Stimulated activated CD8-positive, alpha-beta memory T cell treated with anti-CD3 and anti-CD28 coated beads, Interleukin-2, amount 100 ng/mL, for 48 hours (primary cell): ENCODE results near the gene C19orf12.
"Not testable (repeated sequence)": the region's sequence is repeated elsewhere in the genome, so short reads cannot be mapped to it uniquely, and the experiment has no call there.

Experiments
- DNase-seq, 2 donors: peaks; one replicate each; pipeline ENCODE4 v3.0.0-alpha.2; 2020; ENCODE audit warnings: low read depth in 2 of 2

The C19orf12 gene

DNA sequence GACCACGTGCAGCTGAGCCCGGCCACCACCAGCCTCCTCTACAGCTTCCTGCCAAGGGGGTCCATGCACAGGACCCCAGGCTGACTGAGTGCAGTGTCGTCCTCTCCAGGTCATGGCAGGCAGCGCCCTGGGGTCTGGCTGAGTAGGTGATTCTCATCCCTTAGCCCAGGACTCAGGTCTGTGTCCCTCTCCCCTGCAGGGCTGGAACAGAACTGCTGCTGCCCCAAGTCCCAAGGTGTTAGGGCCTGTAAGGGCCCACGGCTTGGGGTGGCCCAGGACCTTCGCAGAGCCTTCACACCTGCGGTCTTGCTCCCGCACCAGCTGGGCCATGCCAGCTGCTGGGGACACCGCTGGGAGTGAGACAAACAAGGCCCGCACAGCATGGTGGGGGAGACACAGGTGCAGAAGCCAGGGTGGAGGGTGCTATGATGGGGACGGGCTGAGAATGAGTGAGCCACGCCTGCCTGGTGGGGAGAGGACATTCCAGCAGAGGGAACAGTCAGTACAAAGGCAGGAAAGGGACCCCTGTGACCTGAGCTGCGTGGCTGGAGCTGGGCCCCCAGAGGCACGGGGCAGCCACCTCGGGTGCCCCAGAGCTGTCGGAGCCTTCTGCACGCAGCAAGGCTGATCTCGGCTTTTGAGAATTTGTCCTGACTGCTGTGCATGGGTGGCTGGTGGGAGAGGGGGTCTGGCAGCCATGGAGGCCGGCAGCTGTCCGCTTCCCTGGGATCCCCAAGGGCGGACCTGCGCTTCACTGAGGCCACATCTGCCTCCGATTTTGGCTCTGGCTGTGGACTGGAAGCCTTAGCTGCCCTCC lies 37.9 kb downstream of the C19orf12 start:
- DNase-seq: no peak

DNA sequence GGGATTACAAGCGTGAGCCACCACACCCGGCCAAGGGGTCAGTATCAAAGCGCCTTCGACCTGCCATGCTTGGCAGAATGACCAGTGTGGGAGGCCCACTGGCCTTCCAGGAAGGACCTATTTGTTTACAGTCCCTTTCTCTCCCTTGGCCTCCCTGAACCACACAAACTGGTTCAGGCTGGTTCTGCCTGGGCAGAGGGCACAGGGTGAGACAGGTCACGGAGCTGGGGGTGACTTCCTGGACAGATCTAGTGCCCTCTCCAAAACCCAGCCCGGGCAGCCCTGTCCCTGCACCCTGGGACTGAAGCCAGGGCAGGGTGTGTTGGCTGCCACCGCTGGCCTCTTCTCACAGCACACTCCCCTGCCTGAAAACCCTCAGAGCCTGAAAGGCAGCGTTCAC lies 38.5 kb downstream of the C19orf12 start:
- DNase-seq: no peak

DNA sequence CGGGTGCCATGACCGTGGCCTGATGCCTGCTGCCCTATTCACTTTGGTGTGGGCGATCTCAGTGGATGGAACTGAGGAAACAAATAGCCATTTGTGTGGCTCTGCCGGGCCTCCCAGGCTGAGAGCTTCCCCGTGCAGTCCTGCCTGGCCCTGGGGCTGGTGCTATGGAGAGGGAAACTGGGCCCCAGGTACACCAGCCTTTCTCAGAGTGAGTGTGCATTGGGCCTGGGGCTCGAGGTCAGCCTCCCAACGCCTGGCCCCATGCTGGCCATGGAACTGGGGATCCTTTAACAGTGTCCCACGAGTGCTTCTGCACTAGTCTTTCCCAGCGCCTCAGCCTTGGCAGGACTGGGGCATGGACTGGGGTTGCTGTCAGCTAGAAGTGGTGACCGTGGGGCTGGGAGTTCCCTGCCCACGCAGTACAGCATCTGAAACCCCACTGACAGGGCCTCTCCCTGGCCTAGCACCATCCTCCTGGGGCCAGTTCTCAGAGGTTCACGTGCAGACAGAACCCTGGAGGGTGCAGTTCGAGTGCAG lies 39.3 kb downstream of the C19orf12 start:
- no peak for DNase-seq

DNA sequence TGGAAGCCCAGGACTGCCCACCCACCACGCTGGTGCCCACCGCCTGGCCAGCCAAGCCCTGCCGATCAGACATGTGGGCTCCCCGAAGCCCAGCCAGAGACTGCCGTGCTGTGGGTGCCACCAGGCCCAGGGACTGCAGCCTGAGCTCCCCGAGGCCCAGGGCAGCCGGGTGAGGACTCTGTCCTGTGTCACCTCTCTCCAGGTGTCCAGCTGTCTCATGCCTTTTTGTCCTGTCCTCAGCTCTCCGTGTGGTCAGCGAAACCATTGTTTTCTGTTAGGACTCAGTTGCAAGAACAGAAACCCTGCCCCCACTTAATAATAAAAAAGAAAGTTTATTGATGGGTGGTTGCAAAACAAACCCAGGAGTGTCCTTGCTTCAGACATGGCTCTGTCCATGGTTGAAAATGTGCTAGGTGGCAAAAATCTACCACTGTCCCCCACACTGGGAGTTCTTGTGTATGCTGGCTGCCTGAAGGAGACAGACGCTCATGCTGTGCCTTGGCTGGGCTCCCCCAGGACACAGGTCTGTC lies 39.9 kb downstream of the C19orf12 start:
- no peak for DNase-seq

DNA sequence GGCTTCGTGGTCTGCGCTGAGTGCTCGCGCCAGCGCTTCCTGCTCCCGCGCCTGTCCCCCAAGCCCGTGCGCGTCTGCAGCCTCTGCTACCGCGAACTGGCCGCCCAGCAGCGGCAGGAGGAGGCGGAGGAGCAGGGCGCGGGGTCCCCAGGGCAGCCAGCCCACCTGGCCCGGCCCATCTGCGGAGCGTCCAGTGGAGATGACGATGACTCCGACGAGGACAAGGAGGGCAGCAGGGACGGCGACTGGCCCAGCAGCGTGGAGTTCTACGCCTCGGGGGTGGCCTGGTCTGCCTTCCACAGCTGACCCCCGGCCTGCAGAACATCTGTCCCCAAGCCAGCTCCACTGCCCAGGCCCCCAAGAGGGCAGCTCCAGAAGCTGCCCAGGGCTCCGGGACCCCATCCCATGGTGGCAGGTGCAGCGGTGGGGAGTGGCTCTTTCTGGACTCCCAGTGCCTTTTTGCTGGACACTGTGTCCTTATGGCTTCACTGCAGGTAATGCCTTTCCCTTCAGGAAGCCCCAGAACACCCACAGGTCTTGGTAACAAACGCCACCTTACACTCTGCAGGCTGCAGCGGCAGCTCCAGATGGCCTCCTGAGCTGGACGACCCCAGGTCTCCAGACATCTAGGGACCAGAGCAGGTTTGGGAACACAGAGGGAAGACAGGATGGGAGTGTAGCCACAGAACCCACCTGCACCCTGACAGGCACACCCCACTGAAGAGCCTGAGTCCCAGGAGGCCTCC lies 40.5 kb downstream of the C19orf12 start:
- DNase-seq: no peak

DNA sequence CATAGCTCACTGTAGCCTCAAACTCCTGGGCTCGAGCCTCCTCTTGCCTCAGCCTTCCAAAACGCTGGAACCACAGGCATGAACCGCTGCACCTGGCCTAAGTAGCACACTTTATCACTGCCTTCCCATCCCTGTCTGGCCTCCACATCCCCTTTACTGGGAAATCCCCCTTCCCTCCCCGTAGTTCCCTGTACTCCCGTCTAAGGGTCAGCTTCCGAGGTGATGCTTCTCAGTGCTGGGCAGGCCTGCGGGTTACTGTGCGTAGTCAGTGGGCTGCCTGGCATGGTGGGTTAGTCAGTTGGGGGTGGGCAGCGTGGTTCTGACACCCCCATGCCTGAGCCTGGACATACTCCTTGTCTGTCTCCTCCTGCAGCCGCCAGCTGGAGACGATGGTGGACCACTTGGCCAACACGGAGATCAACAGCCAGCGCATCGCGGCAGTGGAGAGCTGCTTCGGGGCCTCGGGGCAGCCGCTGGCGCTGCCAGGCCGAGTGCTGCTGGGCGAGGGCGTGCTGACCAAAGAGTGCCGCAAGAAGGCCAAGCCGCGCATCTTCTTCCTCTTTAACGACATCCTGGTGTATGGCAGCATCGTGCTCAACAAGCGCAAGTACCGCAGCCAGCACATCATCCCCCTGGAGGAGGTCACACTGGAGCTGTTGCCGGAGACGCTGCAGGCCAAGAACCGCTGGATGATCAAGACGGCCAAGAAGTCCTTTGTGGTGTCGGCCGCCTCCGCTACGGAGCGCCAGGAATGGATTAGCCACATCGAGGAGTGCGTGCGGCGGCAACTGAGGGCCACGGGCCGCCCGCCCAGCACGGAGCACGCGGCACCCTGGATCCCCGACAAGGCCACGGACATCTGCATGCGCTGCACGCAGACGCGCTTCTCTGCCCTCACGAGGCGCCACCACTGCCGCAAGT lies 41.4 kb downstream of the C19orf12 start:
- DNase-seq: no peak

DNA sequence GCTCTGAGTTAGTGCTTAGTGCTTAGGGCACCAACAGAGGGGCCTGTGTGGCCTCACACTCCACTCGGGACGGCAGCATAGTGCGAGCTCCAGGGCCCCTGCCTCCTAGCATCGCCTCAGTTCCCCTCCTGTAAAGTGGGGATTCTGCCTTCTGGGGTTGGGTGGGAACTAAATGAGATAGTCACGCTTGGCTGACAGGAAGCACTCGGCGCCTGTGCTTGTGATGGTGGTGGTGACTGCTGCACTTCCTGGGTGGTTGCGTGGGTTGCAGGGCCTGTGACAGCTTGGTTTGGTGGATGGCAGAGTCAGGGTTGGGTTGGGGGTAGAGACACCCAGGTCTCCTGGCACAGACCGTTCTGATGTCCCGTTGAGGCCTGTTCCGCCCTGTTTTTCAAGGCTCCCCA lies 42.1 kb downstream of the C19orf12 start:
- DNase-seq: peak; percentile 69 to 75

DNA sequence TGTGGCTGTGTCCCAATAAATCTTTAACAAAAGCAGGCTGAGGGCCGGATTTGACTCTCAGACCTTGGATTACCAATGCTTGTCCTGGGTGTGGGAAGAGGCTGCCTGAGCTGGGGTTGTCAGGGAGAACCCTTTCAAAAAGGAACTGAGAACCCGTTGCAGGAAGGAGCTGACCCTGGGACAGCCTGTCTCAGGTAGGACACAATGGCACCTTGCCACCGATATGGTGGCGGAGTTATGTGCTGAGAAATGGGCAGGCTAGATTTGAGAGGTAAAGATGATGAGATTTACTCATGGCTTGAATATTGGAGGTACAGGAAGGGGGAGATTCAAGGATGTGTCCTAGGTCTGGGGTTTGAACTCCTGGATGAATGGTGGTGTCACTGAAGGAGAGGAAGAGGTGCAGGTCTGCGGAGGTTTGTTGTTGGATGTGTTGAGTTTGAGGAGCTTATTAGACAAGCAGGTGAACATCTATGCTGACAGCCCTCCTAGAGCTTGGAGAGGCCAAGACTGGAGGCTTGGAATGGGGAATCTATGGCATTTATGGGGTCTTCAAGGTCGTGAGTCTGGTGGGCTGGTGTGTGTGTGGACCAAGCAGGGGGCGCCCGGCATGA lies 42.6 kb downstream of the C19orf12 start:
- no peak for DNase-seq

DNA sequence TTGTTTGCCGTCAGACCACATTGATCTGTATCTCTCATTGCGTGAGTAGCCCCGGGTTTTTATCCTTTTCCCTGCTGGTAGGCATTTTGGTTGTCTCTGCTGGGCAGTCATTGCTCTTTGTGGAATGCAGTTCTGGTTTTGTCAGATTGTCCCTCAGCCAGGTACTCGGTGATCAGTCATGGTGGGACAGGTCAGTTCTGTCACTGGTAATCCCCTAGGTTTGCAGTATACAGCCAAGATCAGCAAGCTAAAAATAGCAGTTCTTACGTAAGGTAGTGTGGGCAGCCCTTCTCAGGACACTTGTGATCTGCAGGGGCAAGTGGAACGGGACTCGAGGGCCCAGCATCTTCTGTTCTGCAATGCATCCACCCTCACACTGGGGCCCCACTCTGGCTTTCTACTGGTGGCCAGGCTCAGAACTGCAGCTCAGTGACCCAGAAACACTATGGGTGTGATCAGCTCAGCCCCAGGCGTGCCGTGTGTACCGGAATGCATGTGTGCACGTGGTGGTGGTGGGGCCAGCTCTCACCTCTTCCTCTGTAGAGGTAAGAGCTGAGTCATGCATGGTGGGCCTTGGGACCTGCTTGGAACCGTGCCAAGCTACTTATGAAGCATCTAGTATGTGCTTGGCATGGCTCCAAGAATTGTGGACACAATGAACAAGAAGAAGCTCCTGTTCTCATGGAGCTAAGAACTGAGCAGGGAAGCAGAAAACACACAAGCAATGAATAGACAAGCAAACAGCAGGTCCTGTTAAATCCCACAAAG lies 43.5 kb downstream of the C19orf12 start:
- peak; percentile 73 to 81 for DNase-seq

DNA sequence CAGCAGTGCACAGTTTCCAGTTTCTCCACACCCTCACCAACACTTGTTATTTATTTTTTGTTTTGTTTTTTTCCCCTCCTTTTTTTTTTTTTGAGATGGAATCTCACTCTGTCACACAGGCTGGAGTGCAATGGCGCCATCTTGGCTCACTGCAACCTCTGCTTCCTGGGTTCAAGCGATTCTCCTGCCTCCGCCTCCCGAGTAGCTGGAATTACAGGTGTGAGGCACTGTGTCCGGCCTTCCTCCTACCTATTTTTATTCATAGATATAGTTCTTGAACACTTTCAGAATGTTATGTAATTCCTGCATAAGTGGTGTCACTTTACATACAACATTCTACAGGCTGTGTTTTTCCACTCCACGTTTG lies 44.1 kb downstream of the C19orf12 start:
- DNase-seq: not testable (repeated sequence)

DNA sequence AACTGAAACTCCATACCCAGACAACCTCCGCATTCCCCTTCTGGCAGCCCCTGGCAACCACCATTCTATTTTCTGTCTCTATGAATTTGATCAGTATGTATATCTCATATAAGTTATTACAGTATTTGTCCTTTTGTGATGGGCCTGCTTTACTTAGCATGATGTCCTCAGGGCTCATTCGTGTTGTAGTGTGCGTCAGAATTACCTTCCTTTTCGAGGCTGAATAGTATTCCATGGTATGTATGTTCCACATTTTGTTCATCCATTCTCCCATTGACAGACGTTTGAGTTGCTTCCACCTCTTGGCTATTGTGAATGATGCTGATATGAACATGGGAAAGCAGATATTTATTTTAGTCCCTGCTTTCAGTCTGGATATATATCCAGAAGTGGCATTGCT lies 44.8 kb downstream of the C19orf12 start:
- no peak for DNase-seq

DNA sequence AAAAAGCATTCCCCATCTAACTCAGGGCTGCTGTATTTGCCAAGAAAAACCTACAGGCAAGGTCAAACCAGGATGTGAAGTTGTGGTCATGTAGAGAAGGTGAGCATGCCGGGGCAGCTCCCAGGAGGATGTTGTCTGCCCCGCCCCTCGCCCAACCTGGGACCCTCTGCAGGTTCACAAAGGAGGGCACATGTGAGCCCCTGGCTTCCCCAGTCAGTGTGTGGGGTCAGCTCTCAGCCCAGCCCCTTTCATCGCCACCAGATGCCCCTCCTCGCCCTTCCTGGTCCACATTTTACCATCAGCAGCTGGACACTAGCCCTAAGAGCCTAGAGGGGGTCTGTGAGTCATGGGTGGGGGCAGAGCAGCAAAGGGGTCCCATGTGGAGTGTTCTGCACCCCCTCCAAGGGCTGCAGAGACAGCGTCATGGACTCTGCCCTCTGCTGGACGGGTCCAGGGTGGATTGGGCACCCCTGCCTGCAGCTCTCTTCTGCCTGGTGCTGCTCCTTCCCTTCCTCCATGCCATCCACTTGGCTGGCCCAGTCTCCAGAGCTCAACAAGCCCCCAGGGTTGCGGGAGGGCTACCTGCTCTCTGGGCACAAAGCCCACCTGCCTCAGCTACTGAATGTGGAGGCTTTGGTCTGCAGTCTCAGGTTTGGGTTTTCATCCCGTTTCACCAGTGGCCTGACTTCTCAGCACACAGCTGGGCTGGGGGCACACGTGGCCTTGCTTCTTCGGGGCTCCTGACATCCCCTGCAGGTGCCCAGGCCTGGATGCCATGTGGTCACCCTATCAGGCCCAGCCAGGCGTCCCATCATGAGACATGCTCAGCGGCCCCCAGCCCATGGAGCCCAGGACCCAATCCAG lies 46.1 kb downstream of the C19orf12 start:
- DNase-seq: no peak

DNA sequence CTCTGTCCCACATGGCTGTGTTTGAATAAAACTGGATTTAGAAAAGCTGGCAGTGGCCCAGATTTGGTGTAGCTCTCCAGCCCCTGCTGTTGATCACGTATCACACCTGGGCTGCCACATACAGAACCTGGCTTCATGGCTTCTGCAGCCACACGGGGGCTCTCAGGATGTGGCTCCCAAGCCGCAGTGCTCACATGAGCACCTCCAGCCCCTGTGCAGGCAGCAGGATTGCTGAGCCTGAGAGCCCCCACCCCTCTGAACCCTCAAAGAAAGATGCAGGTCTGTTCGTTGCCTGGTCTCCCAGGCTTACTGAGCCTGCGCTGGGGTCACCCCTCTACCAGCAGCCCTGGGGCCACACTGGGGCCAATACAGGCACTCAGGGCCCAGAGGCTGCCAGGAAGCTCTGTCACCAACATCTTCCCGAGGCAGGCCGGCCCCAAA lies 47.1 kb downstream of the C19orf12 start:
- DNase-seq: peak in 1 of 2 donors; percentile 35

DNA sequence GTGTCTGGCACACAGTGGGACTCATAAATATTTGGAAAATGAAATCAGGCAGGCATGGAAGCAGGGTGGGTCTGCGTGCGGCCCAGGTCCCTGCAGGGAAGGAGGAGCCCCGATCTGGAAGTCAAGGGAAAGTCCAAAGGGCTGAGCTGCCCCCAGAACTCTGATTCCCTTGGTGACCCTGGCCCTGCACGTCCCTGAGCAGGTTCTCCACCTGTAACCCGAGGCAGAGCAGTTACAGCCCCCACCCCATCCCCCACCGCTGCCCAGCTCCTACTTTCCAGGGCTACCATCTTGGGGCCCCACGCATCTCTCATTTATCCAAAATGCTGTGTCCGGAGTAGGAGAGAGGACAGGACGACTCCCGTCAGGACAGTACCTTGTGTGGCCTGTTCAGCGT lies 47.7 kb downstream of the C19orf12 start:
- DNase-seq: no peak

DNA sequence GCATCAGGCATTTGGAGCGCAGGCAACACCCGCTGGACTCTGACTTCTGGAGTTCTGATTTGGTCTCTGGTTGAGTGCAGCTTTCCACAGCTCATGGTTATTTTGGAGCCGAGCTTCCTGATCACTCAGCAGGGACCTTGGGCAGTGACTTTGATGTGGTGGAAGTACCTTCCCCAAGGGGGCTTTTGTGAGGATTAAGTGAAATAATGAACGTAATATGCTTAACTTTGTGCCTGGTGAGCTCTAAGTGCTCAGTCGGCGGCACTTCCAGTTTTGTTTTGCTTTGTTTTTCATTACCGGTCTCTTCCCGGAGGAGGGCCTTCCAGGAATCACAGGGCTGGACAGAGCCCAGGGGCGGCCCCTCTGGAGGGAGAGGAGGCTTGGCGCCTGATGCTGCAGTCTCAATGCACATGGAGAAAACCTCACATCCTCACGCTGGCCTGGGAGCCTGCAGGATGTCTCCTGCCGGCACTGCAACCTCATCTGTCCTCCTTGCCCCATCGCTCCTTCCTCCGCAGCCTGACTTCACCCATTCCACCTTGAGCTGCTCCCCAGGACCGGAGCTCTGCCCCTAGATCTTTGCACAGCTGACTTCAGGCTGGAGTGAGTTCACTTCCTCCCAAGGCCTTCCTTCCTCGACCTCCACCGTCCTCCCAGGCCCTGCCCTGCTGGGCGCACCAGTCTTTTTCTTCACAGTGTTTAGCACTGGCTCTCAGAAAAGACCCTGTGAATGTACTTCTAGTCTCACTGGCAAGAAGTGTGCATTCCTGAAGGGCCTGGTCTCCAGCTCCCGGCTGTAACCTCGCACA lies 48.3 kb downstream of the C19orf12 start:
- DNase-seq: no peak

DNA sequence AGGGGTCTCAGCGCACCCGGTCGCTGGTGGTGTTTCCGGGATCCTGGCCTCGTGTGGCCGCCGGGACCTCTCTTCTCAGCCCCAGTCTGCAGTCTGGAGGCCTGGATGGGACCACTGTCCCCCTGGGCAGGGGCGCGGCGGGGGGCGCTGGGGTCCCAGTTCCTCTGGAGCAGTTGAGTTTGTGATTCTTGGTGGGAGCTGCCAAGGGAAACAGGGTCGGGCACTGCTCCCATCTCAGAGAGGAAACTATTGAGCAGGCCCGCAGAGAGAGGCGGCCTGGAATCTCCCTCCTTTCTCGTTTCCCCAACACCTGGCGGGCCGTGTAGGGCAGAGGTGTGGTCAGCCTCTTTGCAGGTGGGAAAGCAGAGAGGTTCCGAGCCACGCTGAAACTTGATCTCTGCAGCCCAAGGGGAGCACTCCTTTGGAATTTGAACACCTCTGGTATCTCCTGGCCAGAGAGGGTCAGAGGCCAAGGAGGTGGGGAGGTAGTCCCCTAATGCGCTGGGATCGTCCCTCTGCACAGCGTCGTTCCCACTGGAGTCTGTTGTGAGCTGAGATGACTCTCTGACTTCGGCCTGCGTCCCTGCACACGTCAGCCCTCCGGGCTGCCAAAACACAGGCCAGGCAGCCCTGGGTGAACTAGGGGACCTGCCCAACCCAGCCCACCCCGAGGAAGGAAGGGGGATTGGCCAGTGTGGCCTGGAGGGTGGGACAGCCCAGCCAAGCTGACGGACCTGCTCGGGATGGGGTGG lies 49.1 kb downstream of the C19orf12 start:
- DNase-seq: no peak

DNA sequence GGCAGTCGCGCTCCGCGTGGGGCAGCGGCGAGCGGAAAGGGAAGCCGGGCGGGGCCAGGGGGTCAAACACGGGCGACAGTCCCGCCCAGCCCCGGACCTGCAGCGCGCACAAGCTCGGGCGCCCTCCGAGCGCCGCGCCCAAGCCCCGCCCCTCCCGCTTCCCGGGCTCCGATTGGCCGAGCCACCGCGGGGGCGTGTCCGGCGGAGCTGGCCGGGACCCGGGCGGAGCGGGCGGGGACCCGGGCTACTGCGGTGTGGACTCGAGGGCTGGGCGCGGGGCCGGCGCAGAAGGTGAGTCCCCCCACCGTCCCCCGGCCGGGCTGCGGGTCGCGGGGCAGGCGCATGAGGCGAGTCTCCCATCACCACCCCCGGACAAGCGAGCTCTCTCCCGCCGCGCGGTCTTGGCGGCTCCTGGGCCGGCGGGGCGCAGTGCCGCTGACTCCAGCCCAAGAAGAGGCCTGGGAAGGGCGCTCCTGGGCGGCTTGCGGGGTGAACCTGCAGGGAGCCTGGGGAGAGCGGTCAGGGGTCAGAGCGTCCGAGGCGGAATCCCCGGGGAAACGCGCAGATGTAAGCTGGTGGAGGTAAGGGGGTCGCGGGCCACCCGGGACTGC lies 49.7 kb downstream of the C19orf12 start, which contains the start of gene PLEKHF1:
TSS of gene PLEKHF1 (plus strand) at position 247 of the 611 bp plus-strand sequence. CDS start 8,379 bp downstream, outside the sequence.
- DNase-seq: peak; percentile 82 to 88
